ENCODE data around the gene AP4S1. TPM values are rescaled to one million over a fixed set of nuclear protein-coding genes. Genes with fewer than 3 reads are reported as not detected.
"Not testable (repeated sequence)": the region's sequence is repeated elsewhere in the genome, so short reads cannot be mapped to it uniquely, and the experiment has no call there.

The AP4S1 gene
- total and polyA plus RNA-seq, 4 donors, result 5.4 to 10.7 (median 7.3) TPM

GRCh38 chr14:31037709-31038221 is 12.3 kb downstream of the AP4S1 start:
- ATAC-seq (ENCODE audit: insufficient read depth, low FRiP score), result no peak
- no peak for TF ChIP-seq CTCF (IDR thresholded peaks at IDR 0.05; ENCODE audit: control extremely low read depth, extremely low read depth)
- WGBS, 2 donors, result 33 to 66% methylated on average over 1 of the region's 1 CpG
- H3K27me3 ChIP-seq (ENCODE audit: control insufficient read depth in 3 of 3, insufficient read depth in 3 of 3, low read length in 2 of 3), result no peaks in the 10 kb centered on the region
- H3K4me1 ChIP-seq (ENCODE audit: control insufficient read depth in 5 of 5, insufficient read depth in 5 of 5, low read length in 5 of 5), result peaks cover 0 to 4% (median 0%) of the 10 kb centered on the region in 5 donors
- no peak for DNase-seq
- H3K9ac ChIP-seq (ENCODE audit: insufficient read depth in 1 of 2, low read length in 2 of 2), result no peak overlapping the region
- no peak overlapping the region for H3K27ac ChIP-seq (ENCODE audit: low read depth in 1 of 2, low read length in 1 of 2)
- H3K9me3 ChIP-seq (ENCODE audit: control insufficient read depth in 4 of 4, insufficient read depth in 3 of 4, low read length in 3 of 4), result no peaks in the 10 kb centered on the region
- no peak overlapping the region for H3K4me3 ChIP-seq
- H3K36me3 ChIP-seq (ENCODE audit: control insufficient read depth in 4 of 4, insufficient read depth in 4 of 4, low read length in 4 of 4), result no peaks in the 10 kb centered on the region

- no peak for DNase-seq
- Histone ChIP-seq H3K36me3 (ENCODE audit: control insufficient read depth in 4 of 4, insufficient read depth in 4 of 4, low read length in 4 of 4) (no peaks in the 10 kb centered on the region), H3K9me3 (ENCODE audit: control insufficient read depth in 4 of 4, insufficient read depth in 3 of 4, low read length in 3 of 4) (no peaks in the 10 kb centered on the region), H3K27ac (ENCODE audit: low read depth in 1 of 2, low read length in 1 of 2) (no peak overlapping the region), H3K27me3 (ENCODE audit: control insufficient read depth in 3 of 3, insufficient read depth in 3 of 3, low read length in 2 of 3) (no peaks in the 10 kb centered on the region), H3K9ac (ENCODE audit: insufficient read depth in 1 of 2, low read length in 2 of 2) (no peak overlapping the region), H3K4me3 (no peak overlapping the region), H3K4me1 (ENCODE audit: control insufficient read depth in 5 of 5, insufficient read depth in 5 of 5, low read length in 5 of 5) (no peaks in the 10 kb centered on the region)
- ATAC-seq (ENCODE audit: insufficient read depth, low FRiP score), result peak; percentile 72
- TF ChIP-seq CTCF (IDR thresholded peaks at IDR 0.05; ENCODE audit: control extremely low read depth, extremely low read depth), result no peak
- whole genome bisulfite sequencing, 2 donors, result 62 to 70% methylated on average over 3 of the region's 3 CpGs
These were observed 13.2 kb downstream of the AP4S1 start for GRCh38 chr14:31038521-31039166.

DNA sequence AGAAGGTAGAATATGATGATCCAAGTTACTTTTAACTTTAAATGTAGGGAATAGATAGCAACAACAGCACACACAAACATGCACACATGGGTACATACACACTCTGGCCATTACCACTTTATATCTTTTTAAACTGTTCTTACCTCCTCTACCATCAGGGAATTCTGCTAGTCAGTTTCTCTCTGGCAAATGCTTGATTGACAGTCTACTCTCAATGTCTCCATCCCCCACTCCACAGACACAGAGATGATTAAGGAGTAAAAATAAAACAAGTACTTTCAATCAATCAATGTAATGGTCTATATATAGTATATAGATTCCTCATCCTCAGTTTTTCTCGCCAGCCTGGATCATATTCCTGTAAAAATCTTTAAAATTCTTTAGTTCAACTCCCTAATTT is 16.9 kb downstream of the AP4S1 start:
- H3K9ac ChIP-seq (ENCODE audit: insufficient read depth in 1 of 2, low read length in 2 of 2), result no peak overlapping the region
- no peaks in the 10 kb centered on the region for H3K27me3 ChIP-seq (ENCODE audit: control insufficient read depth in 3 of 3, insufficient read depth in 3 of 3, low read length in 2 of 3)
- TF ChIP-seq CTCF (IDR thresholded peaks at IDR 0.05; ENCODE audit: control extremely low read depth, extremely low read depth), result no peak
- ATAC-seq (ENCODE audit: insufficient read depth, low FRiP score) (no peak), DNase-seq (no peak)
- no peaks in the 10 kb centered on the region for H3K36me3 ChIP-seq (ENCODE audit: control insufficient read depth in 4 of 4, insufficient read depth in 4 of 4, low read length in 4 of 4)
- WGBS, 2 donors, result 88 to 98% methylated on average over 1 of the region's 1 CpG
- H3K27ac ChIP-seq (ENCODE audit: low read depth in 1 of 2, low read length in 1 of 2), result no peak overlapping the region
- H3K4me3 ChIP-seq, result no peak overlapping the region
- no peaks in the 10 kb centered on the region for H3K4me1 ChIP-seq (ENCODE audit: control insufficient read depth in 5 of 5, insufficient read depth in 5 of 5, low read length in 5 of 5)
- H3K9me3 ChIP-seq (ENCODE audit: control insufficient read depth in 4 of 4, insufficient read depth in 3 of 4, low read length in 3 of 4), result no peaks in the 10 kb centered on the region

- not testable (repeated sequence) for H3K4me1 ChIP-seq (ENCODE audit: control insufficient read depth in 5 of 5, insufficient read depth in 5 of 5, low read length in 5 of 5); H3K4me3 ChIP-seq; H3K27me3 ChIP-seq (ENCODE audit: control insufficient read depth in 3 of 3, insufficient read depth in 3 of 3, low read length in 2 of 3); H3K9ac ChIP-seq (ENCODE audit: insufficient read depth in 1 of 2, low read length in 2 of 2); H3K36me3 ChIP-seq (ENCODE audit: control insufficient read depth in 4 of 4, insufficient read depth in 4 of 4, low read length in 4 of 4); ATAC-seq (ENCODE audit: insufficient read depth, low FRiP score); H3K9me3 ChIP-seq (ENCODE audit: control insufficient read depth in 4 of 4, insufficient read depth in 3 of 4, low read length in 3 of 4); H3K27ac ChIP-seq (ENCODE audit: low read depth in 1 of 2, low read length in 1 of 2); DNase-seq
- 88 to 93% methylated on average over 10 of the region's 10 CpGs for WGBS, 2 donors
These were observed 17.4 kb downstream of the AP4S1 start for GRCh38 chr14:31042893-31043292.

All from lung (tissue), 12 donors.